ENCODE data around the gene DTNB. TPM values are rescaled to one million over a fixed set of nuclear protein-coding genes. Genes with fewer than 3 reads are reported as not detected.

Gene DTNB
- total and polyA plus RNA-seq, 2 donors (not counting 1 experiment from before 2014, with no cell fraction given) = 25.7 to 37.3 TPM

DNA sequence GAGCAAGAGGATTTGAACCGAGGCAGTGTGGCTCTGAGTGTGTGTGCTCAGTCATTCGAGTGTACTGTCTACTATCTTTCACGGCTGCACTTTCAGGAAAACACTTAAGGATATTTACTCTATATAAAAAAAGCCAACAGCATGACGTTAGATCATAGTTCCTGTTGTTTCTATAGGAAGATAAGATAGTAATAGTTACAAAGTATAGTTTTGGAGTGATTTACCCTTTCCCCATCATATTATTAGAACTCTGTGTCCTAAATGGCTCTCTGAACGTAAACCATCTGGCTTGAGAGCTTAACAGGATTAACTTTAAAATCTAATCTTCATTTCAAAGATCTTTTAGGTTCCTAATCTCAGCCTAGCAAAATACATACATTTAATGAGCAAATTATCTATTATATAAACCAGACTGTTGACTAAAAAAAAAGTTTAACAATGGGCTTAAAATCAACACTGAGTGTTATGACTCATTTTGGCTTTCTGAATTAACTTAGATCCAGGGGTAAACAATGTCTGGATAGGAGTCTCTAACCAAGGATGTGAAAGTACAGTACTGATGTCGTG lies 181.3 kb downstream of the DTNB start:
- no peaks in the 10 kb centered on the region for H3K4me1 ChIP-seq (ENCODE audit: control insufficient read depth in 2 of 2, insufficient read depth in 2 of 2, low read length in 2 of 2)
- DNase-seq (no peak), ATAC-seq (ENCODE audit: low read depth) (no peak)
- POLR2A ChIA-PET = no interaction called here
- Mint-ChIP-seq H3K27me3 (no peaks in the 10 kb centered on the region), H3K4me1 (peaks cover 4% of the 10 kb centered on the region), H3K9me3 (ENCODE audit: insufficient read depth) (no peaks in the 10 kb centered on the region), H3K27ac (no peak overlapping the region), H3K4me3 (no peak overlapping the region)
- H3K27me3 ChIP-seq (replicated peaks in 1 of 4; ENCODE audit: control extremely low read depth in 1 of 4, control insufficient read depth in 3 of 4, insufficient read depth in 4 of 4, low read length in 3 of 4) = no peaks in the 10 kb centered on the region
- CTCF ChIA-PET = no interaction called here
- H4K20me1 ChIP-seq (ENCODE audit: control insufficient read depth, insufficient read depth, low read length, poor library complexity, severe bottlenecking) = no peaks in the 10 kb centered on the region
- H3K4me2 ChIP-seq (replicated peaks; ENCODE audit: low read depth, low read length, poor library complexity, severe bottlenecking) = no peak overlapping the region
- TF ChIP-seq, protein P1, sequence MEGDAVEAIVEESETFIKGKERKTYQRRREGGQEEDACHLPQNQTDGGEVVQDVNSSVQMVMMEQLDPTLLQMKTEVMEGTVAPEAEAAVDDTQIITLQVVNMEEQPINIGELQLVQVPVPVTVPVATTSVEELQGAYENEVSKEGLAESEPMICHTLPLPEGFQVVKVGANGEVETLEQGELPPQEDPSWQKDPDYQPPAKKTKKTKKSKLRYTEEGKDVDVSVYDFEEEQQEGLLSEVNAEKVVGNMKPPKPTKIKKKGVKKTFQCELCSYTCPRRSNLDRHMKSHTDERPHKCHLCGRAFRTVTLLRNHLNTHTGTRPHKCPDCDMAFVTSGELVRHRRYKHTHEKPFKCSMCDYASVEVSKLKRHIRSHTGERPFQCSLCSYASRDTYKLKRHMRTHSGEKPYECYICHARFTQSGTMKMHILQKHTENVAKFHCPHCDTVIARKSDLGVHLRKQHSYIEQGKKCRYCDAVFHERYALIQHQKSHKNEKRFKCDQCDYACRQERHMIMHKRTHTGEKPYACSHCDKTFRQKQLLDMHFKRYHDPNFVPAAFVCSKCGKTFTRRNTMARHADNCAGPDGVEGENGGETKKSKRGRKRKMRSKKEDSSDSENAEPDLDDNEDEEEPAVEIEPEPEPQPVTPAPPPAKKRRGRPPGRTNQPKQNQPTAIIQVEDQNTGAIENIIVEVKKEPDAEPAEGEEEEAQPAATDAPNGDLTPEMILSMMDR (IDR thresholded peaks at IDR 0.05) = no peak
- no peak for TF ChIP-seq EZH2 (IDR thresholded peaks at IDR 0.05; ENCODE audit: borderline replicate concordance, insufficient read depth, low read depth, low read length, poor library complexity, severe bottlenecking)
- no CpG with 5 or more reads among the region's 6 CpGs for WGBS (ENCODE audit: insufficient coverage)
- H3K79me2 ChIP-seq (ENCODE audit: control insufficient read depth, insufficient read depth, low read length) = no peaks in the 10 kb centered on the region
- no peak overlapping the region for H2AFZ ChIP-seq (ENCODE audit: insufficient read depth, low read depth, low read length, poor library complexity, severe bottlenecking)
- no peaks in the 10 kb centered on the region for H3K9me3 ChIP-seq (ENCODE audit: control extremely low read depth in 1 of 3, control insufficient read depth in 2 of 3, insufficient read depth in 1 of 3, low read length in 2 of 3)
- no peak overlapping the region for H3K9ac ChIP-seq (ENCODE audit: low read length)
- peaks cover under 1 to 1% of the 10 kb centered on the region in 2 experiments for H3K36me3 ChIP-seq (replicated peaks in 1 of 2; ENCODE audit: control extremely low read depth in 1 of 2, control insufficient read depth in 1 of 2, extremely low read depth in 1 of 2, insufficient read depth in 2 of 2, low read length in 1 of 2)
- H3K4me3 ChIP-seq (ENCODE audit: control extremely low read depth in 1 of 5, extremely low read depth in 1 of 5, insufficient read depth in 1 of 5, low read depth in 2 of 5, low read length in 4 of 5) = no peak overlapping the region
- intact Hi-C loops (cut with micrococcal nuclease) = no loop called here
- H3K27ac ChIP-seq (ENCODE audit: low read length in 2 of 2) = no peak overlapping the region

DNA sequence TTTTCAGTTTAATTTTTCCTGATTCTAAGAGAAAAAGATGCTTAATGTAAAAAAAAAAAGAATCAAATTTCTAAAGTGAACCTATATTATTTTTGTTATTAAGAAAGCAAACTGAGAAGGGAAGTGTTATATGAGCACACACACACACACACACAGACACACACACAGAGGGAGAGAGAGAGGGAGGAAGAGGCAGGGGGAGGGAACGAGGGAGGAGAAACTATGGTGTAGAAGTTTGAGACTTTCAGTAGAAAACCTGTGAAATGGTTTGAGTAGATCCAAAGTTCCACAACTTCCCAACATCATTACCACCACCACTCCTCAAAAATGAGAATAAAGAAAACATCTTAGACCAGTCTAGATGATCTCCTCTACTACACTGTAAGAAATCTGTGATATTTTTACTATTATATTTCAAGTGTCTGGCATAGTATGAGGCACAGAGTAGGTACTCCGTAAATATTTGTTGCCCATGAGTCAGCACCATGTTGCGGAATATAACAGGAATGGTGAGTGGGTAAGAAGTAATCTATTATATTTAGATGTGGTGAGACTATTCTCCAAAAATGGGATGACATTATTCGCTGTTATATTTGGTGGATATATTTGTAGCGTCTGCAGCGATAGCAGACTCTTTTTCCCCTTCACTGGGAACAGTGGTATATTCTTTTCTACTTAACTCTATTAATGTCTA lies 182.2 kb downstream of the DTNB start:
- Histone ChIP-seq H3K79me2 (ENCODE audit: control insufficient read depth, insufficient read depth, low read length) (no peaks in the 10 kb centered on the region), H3K27me3 (replicated peaks in 1 of 4; ENCODE audit: control extremely low read depth in 1 of 4, control insufficient read depth in 3 of 4, insufficient read depth in 4 of 4, low read length in 3 of 4) (no peaks in the 10 kb centered on the region), H3K4me2 (replicated peaks; ENCODE audit: low read depth, low read length, poor library complexity, severe bottlenecking) (no peak overlapping the region), H3K4me1 (ENCODE audit: control insufficient read depth in 2 of 2, insufficient read depth in 2 of 2, low read length in 2 of 2) (no peaks in the 10 kb centered on the region), H3K9me3 (ENCODE audit: control extremely low read depth in 1 of 3, control insufficient read depth in 2 of 3, insufficient read depth in 1 of 3, low read length in 2 of 3) (no peaks in the 10 kb centered on the region), H3K27ac (ENCODE audit: low read length in 2 of 2) (no peak overlapping the region), H2AFZ (ENCODE audit: insufficient read depth, low read depth, low read length, poor library complexity, severe bottlenecking) (no peak overlapping the region), H3K9ac (ENCODE audit: low read length) (no peak overlapping the region), H3K36me3 (replicated peaks in 1 of 2; ENCODE audit: control extremely low read depth in 1 of 2, control insufficient read depth in 1 of 2, extremely low read depth in 1 of 2, insufficient read depth in 2 of 2, low read length in 1 of 2) (peaks cover 0 to 2% of the 10 kb centered on the region in 2 experiments), H3K4me3 (ENCODE audit: control extremely low read depth in 1 of 5, extremely low read depth in 1 of 5, insufficient read depth in 1 of 5, low read depth in 2 of 5, low read length in 4 of 5) (no peak overlapping the region), H4K20me1 (ENCODE audit: control insufficient read depth, insufficient read depth, low read length, poor library complexity, severe bottlenecking) (no peaks in the 10 kb centered on the region)
- 100% methylated on average over 2 of the region's 6 CpGs for WGBS (ENCODE audit: insufficient coverage)
- Mint-ChIP-seq H3K27me3 (no peaks in the 10 kb centered on the region), H3K9me3 (ENCODE audit: insufficient read depth) (no peaks in the 10 kb centered on the region), H3K4me3 (no peak overlapping the region), H3K27ac (no peak overlapping the region), H3K4me1 (peaks cover 5% of the 10 kb centered on the region)
- ATAC-seq (ENCODE audit: low read depth) = no peak
- intact Hi-C loops (cut with micrococcal nuclease) = no loop called here
- no peak for DNase-seq
- CTCF ChIA-PET = no interaction called here
- POLR2A ChIA-PET = no interaction called here
- TF ChIP-seq EZH2 (IDR thresholded peaks at IDR 0.05; ENCODE audit: borderline replicate concordance, insufficient read depth, low read depth, low read length, poor library complexity, severe bottlenecking) = no peak
- TF ChIP-seq, protein P1 (IDR thresholded peaks at IDR 0.05) = no peak

Data from B cell (primary cell).